ENCODE results near the gene LHX4.

The LHX4 gene

GRCh38 chr1:180271272-180272255 is 41.5 kb downstream of the LHX4 start:
- peak; percentile 28 to 38 for DNase-seq (ENCODE audit: low read depth in 2 of 2)

- no peak for DNase-seq (ENCODE audit: low read depth in 2 of 2)
These were observed 42.3 kb downstream of the LHX4 start for GRCh38 chr1:180272395-180272794.

GRCh38 chr1:180273066-180273465 is 43.0 kb downstream of the LHX4 start:
- DNase-seq (ENCODE audit: low read depth in 2 of 2) = no peak

GRCh38 chr1:180274221-180274620 is 44.2 kb downstream of the LHX4 start:
- no peak for DNase-seq (ENCODE audit: low read depth in 2 of 2)

- DNase-seq (ENCODE audit: low read depth in 2 of 2) = no peak
These were observed 45.7 kb downstream of the LHX4 start for GRCh38 chr1:180275726-180276125.

GRCh38 chr1:180277476-180278193 is 47.6 kb downstream of the LHX4 start:
- DNase-seq (ENCODE audit: low read depth in 2 of 2) = no peak

GRCh38 chr1:180278194-180278515 is 48.1 kb downstream of the LHX4 start:
- no peak for DNase-seq (ENCODE audit: low read depth in 2 of 2)

GRCh38 chr1:180278596-180279395 is 48.7 kb downstream of the LHX4 start:
- DNase-seq (ENCODE audit: low read depth in 2 of 2) = no peak

- DNase-seq (ENCODE audit: low read depth in 2 of 2) = no peak
These were observed 49.6 kb downstream of the LHX4 start for GRCh38 chr1:180279651-180280050.

- no peak for DNase-seq (ENCODE audit: low read depth in 2 of 2)
These were observed 50.6 kb downstream of the LHX4 start for GRCh38 chr1:180280617-180281016.

- DNase-seq (ENCODE audit: low read depth in 2 of 2) = no peak
These were observed 51.4 kb downstream of the LHX4 start for GRCh38 chr1:180281490-180281889.

GRCh38 chr1:180282401-180283044 is 52.5 kb downstream of the LHX4 start:
- DNase-seq (ENCODE audit: low read depth in 2 of 2) = no peak

- no peak for DNase-seq (ENCODE audit: low read depth in 2 of 2)
These were observed 53.0 kb downstream of the LHX4 start for GRCh38 chr1:180283098-180283497.

- DNase-seq (ENCODE audit: low read depth in 2 of 2) = no peak
These were observed 56.4 kb downstream of the LHX4 start for GRCh38 chr1:180286417-180286816.

GRCh38 chr1:180287988-180288705 is 58.1 kb downstream of the LHX4 start:
- DNase-seq (ENCODE audit: low read depth in 2 of 2) = no peak

GRCh38 chr1:180288940-180289339 is 58.9 kb downstream of the LHX4 start:
- no peak for DNase-seq (ENCODE audit: low read depth in 2 of 2)

GRCh38 chr1:180290265-180291001 is 60.4 kb downstream of the LHX4 start:
- no peak for DNase-seq (ENCODE audit: low read depth in 2 of 2)

- no peak for DNase-seq (ENCODE audit: low read depth in 2 of 2)
These were observed 60.9 kb downstream of the LHX4 start for GRCh38 chr1:180291004-180291403.

- DNase-seq (ENCODE audit: low read depth in 2 of 2) = no peak
These were observed 64.6 kb downstream of the LHX4 start for GRCh38 chr1:180294711-180295110.

GRCh38 chr1:180295999-180296398 is 65.9 kb downstream of the LHX4 start:
- DNase-seq (ENCODE audit: low read depth in 2 of 2) = no peak
